ENCODE data around the gene ERC1. TPM values are rescaled to one million over a fixed set of nuclear protein-coding genes. Genes with fewer than 3 reads are reported as not detected.
"Not testable (repeated sequence)": the region's sequence is repeated elsewhere in the genome, so short reads cannot be mapped to it uniquely, and the experiment has no call there.

Gene ERC1
- total RNA-seq, 1 experiment from 2014 or later = 39.4 TPM

DNA sequence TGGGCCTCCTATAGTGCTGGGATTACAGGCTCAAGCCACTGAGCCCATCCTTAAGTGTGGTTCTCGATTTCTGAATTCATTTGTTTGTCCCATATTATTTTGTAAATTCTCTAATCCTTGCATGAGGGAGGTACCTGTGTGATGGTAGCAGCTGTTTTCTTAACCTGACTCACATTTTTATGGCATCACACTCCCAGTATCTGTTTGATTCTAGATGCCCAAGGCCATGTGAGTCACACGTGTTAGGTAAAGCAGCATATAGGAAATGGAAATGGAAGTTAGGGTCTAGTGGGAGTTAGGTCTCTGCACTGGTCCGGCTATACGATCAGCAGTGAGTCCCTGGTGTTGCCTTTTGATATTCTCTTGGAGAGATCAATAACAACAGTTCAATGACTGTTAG lies 198.1 kb downstream of the ERC1 start:
- intact Hi-C loops (cut with micrococcal nuclease; ENCODE audit: unreplicated experiment) = no loop called here
- TF ChIP-seq, protein P1, sequence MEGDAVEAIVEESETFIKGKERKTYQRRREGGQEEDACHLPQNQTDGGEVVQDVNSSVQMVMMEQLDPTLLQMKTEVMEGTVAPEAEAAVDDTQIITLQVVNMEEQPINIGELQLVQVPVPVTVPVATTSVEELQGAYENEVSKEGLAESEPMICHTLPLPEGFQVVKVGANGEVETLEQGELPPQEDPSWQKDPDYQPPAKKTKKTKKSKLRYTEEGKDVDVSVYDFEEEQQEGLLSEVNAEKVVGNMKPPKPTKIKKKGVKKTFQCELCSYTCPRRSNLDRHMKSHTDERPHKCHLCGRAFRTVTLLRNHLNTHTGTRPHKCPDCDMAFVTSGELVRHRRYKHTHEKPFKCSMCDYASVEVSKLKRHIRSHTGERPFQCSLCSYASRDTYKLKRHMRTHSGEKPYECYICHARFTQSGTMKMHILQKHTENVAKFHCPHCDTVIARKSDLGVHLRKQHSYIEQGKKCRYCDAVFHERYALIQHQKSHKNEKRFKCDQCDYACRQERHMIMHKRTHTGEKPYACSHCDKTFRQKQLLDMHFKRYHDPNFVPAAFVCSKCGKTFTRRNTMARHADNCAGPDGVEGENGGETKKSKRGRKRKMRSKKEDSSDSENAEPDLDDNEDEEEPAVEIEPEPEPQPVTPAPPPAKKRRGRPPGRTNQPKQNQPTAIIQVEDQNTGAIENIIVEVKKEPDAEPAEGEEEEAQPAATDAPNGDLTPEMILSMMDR (IDR thresholded peaks at IDR 0.05; ENCODE audit: unreplicated experiment) = no peak
- BruUV-seq (replicated peaks) = no TSS peak
- Mint-ChIP-seq H3K27me3 (ENCODE audit: unreplicated experiment) (no peaks in the 10 kb centered on the region), H3K27ac (ENCODE audit: unreplicated experiment) (no peak overlapping the region), H3K36me3 (ENCODE audit: insufficient read depth, unreplicated experiment) (no peaks in the 10 kb centered on the region), H3K4me3 (ENCODE audit: low read depth, unreplicated experiment) (no peak overlapping the region), H3K9me3 (ENCODE audit: low read depth, unreplicated experiment) (no peaks in the 10 kb centered on the region), H3K4me1 (ENCODE audit: low read depth, unreplicated experiment) (no peaks in the 10 kb centered on the region)
- CTCF ChIA-PET = no interaction called here
- DNase-seq = no peak

DNA sequence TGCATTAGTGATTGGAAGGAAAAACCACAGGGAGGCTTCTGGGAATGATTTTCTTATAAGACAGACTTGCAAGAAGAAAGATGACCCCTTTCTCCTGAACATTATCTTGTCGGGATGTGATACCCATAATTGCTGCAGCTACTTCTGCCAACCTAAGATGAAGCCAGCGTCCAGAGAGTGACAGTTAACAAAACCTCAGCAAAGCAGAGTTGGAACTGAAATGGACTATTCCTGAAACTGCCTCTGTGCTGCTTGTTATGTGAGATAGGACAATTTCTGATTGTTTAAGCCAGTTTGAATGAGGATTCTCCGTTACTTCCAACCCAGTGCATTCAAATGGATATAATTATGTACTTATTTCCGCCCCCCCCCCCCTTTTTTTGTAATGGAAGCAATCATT lies 204.5 kb downstream of the ERC1 start:
- no peak for DNase-seq
- no peaks in the 10 kb centered on the region for H3K9me3 Mint-ChIP-seq (ENCODE audit: low read depth, unreplicated experiment)
- no peak overlapping the region for H3K4me3 Mint-ChIP-seq (ENCODE audit: low read depth, unreplicated experiment)
- H3K27me3 Mint-ChIP-seq (ENCODE audit: unreplicated experiment) = no peaks in the 10 kb centered on the region
- BruUV-seq (replicated peaks) = no TSS peak
- intact Hi-C loops (cut with micrococcal nuclease; ENCODE audit: unreplicated experiment) = no loop called here
- H3K4me1 Mint-ChIP-seq (ENCODE audit: low read depth, unreplicated experiment) = no peaks in the 10 kb centered on the region
- CTCF ChIA-PET = no interaction called here
- H3K27ac Mint-ChIP-seq (ENCODE audit: unreplicated experiment) = no peak overlapping the region
- TF ChIP-seq, protein P1 (IDR thresholded peaks at IDR 0.05; ENCODE audit: unreplicated experiment) = no peak
- H3K36me3 Mint-ChIP-seq (ENCODE audit: insufficient read depth, unreplicated experiment) = no peaks in the 10 kb centered on the region

DNA sequence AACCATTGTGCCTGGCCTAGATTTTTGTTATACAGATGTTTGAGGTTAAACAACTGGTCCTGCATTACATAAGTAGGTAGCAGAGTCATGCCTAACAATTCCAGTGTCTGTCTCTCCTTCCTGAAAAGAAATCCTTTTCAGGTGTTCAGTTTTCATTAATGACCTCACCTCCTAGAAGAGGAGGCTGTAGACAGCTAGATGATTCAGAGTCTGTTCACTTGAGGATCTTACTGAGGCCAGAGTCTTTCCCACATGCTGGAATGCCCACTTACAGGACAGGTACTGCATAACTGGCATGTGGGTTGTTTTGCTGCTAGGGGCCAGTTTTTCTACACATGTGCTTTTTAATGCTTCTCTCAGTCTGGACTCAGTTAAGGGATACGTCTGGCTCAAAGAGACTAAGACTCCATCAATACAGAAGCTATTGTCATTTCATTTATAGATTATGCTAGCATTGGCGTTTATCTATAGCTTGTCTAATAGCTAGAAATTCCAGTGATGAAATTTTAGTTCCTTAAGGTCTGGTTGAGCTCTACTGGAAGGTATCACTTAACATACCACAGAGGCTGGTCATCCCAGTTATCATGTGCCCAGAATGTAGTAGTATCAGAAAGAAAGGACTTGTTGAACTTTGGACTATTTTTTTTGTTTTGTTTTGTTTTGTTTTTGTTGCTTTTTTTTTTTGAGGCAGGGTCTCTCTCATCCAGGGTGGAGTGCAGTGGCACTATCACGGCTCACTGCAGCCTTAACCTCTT lies 206.4 kb downstream of the ERC1 start:
- H3K9me3 Mint-ChIP-seq (ENCODE audit: low read depth, unreplicated experiment) = no peaks in the 10 kb centered on the region
- H3K4me1 Mint-ChIP-seq (ENCODE audit: low read depth, unreplicated experiment) = no peaks in the 10 kb centered on the region
- BruUV-seq (replicated peaks) = no TSS peak
- intact Hi-C loops (cut with micrococcal nuclease; ENCODE audit: unreplicated experiment) = no loop called here
- H3K36me3 Mint-ChIP-seq (ENCODE audit: insufficient read depth, unreplicated experiment) = no peaks in the 10 kb centered on the region
- H3K4me3 Mint-ChIP-seq (ENCODE audit: low read depth, unreplicated experiment) = no peak overlapping the region
- no peak for DNase-seq
- CTCF ChIA-PET = interaction anchor here (1.2 kb wide), 1 partner anchor 10 kb away, joined by 3 read pairs; no protein-coding TSS in a partner anchor
- H3K27me3 Mint-ChIP-seq (ENCODE audit: unreplicated experiment) = no peaks in the 10 kb centered on the region
- H3K27ac Mint-ChIP-seq (ENCODE audit: unreplicated experiment) = no peak overlapping the region
- TF ChIP-seq, protein P1 (IDR thresholded peaks at IDR 0.05; ENCODE audit: unreplicated experiment) = no peak

DNA sequence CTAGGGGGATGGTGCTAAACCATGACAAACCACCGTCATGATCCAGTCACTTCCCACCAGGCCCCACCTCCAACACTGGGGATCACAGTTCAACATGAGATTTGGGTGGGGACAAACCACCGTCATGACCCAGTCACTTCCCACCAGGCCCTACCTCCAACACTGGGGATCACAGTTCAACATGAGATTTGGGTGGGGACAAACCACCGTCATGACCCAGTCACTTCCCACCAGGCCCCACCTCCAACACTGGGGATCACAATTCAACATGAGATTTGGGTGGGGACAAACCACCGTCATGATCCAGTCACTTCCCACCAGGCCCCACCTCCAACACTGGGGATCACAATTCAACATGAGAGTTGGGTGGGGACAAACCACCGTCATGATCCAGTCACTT lies 207.8 kb downstream of the ERC1 start:
- H3K9me3 Mint-ChIP-seq (ENCODE audit: low read depth, unreplicated experiment); H3K36me3 Mint-ChIP-seq (ENCODE audit: insufficient read depth, unreplicated experiment); CTCF ChIA-PET; H3K4me1 Mint-ChIP-seq (ENCODE audit: low read depth, unreplicated experiment); H3K27me3 Mint-ChIP-seq (ENCODE audit: unreplicated experiment); H3K4me3 Mint-ChIP-seq (ENCODE audit: low read depth, unreplicated experiment); BruUV-seq (replicated peaks); H3K27ac Mint-ChIP-seq (ENCODE audit: unreplicated experiment); intact Hi-C loops (cut with micrococcal nuclease; ENCODE audit: unreplicated experiment); DNase-seq: not testable (repeated sequence)

DNA sequence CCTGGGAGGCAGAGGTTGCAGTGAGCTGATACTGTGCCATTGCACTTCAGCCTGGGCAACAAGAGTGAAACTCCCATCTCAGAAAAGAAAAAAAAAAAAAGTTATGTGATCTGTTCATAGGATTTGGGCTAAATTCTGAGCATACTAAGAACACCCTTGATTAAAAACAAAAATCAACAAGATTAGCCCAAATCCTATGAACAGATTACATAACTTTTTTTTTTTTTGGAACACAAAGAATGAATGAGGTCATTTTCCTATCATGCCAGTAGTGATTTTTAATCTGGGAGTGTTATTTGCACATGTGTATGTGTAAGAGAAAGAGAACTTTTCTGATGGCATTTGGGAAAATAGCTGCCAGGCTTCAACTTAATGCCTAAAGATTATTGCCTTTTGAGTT lies 208.7 kb downstream of the ERC1 start:
- CTCF ChIA-PET = no interaction called here
- Mint-ChIP-seq H3K36me3 (ENCODE audit: insufficient read depth, unreplicated experiment) (no peaks in the 10 kb centered on the region), H3K4me1 (ENCODE audit: low read depth, unreplicated experiment) (no peaks in the 10 kb centered on the region), H3K27ac (ENCODE audit: unreplicated experiment) (no peak overlapping the region), H3K4me3 (ENCODE audit: low read depth, unreplicated experiment) (no peak overlapping the region), H3K27me3 (ENCODE audit: unreplicated experiment) (no peaks in the 10 kb centered on the region), H3K9me3 (ENCODE audit: low read depth, unreplicated experiment) (no peaks in the 10 kb centered on the region)
- intact Hi-C loops (cut with micrococcal nuclease; ENCODE audit: unreplicated experiment) = no loop called here
- no peak for DNase-seq
- TF ChIP-seq, protein P1 (IDR thresholded peaks at IDR 0.05; ENCODE audit: unreplicated experiment) = no peak
- BruUV-seq (replicated peaks) = no TSS peak
